Nucleus accumbens (tissue), 56 donors: ENCODE results near the gene GCK.
A peak's percentile ranks its signal among the peaks of the same experiment; 100 is the strongest.
"Not testable (repeated sequence)": the region's sequence is repeated elsewhere in the genome, so short reads cannot be mapped to it uniquely, and the experiment has no call there.

Source experiments
- DNase-seq, 56 donors: peaks; one replicate each; lab custom pipeline; 2025; lab: John Stamatoyannopoulos, UW

Gene GCK

DNA sequence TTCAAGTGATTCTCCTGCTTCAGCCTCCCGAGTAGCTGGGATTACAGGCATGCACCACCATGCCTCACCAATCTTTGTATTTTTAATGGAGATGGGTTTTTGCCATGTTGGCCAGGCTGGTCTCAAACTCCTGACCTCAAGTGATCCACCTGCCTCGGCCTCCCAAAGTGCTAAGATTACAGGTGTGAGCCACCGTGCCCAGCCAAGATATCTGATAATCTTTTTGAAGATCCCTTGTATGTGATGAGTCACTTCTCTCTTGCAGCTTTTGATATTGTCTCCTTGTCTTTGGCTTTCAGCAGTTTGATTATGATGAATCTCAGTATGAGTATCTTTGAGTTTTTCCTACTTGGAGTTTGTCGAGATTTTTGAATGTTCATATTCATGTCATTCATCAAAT, 62.7 kb downstream of the GCK start:
- DNase-seq = not testable (repeated sequence)

GRCh38 chr7:44124822-44125202, 64.4 kb downstream of the GCK start:
- no peak for DNase-seq

GRCh38 chr7:44123190-44124003, 65.8 kb downstream of the GCK start, which contains the start of gene POLD2:
Gene POLD2 (minus strand): TSS chr7:44123548. CDS start chr7:44122053, 1,495 bp downstream.
- peak; percentile 78 to 99 (median 96) for DNase-seq

DNA sequence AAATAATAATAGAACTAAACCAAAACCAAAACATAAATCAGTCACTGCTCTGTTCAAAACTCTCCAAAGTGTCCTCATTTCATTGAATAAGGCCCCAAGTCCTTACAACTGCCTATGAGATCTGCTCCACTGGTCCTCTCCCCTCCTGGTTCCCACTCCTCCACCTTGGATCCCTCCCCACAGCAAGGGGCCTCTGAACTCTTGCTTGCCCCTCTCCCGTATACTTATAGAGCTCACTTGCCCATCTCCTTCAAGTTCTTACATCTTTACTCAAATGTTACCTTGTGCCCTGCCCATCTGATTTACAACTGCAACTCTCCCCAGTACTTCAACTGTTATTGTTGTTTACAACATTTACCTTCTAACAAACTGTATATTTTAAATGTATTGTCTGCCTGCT, 66.7 kb downstream of the GCK start:
- no peak for DNase-seq

- no peak for DNase-seq
These were observed 67.3 kb downstream of the GCK start for GRCh38 chr7:44121761-44122420.

GRCh38 chr7:44120395-44120794, 68.8 kb downstream of the GCK start:
- no peak for DNase-seq

DNA sequence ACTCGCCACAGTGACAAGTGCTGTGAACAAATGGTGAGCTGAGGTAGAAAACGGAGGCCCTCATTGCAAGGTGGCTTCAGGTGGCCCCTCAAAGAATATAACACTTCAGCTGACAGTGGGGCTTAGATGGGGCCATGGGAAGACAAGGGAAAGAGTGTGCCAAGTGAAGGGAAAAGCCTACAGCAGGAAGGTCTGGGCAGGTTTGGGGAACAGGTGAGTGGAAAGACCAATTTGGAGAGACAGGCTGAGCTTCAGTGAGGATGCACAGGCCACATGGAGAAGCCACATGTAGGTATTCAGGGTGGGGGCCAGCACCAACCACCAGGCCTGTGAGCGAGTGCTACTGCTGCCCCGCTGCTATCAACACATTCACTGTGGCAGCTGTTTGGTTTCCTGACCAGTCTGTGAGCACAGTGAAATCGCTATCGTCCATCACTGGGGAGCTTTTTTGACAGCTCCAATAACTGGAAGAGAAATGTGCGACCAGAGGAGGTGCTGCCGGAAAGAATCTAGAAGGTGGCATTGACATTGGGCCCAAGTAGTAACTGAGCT, 69.3 kb downstream of the GCK start:
- DNase-seq = no peak

- no peak for DNase-seq
These were observed 71.3 kb downstream of the GCK start for GRCh38 chr7:44117801-44118429.

GRCh38 chr7:44116789-44117666, 72.2 kb downstream of the GCK start:
- DNase-seq = no peak

- DNase-seq = no peak
These were observed 73.0 kb downstream of the GCK start for GRCh38 chr7:44116087-44116788.

DNA sequence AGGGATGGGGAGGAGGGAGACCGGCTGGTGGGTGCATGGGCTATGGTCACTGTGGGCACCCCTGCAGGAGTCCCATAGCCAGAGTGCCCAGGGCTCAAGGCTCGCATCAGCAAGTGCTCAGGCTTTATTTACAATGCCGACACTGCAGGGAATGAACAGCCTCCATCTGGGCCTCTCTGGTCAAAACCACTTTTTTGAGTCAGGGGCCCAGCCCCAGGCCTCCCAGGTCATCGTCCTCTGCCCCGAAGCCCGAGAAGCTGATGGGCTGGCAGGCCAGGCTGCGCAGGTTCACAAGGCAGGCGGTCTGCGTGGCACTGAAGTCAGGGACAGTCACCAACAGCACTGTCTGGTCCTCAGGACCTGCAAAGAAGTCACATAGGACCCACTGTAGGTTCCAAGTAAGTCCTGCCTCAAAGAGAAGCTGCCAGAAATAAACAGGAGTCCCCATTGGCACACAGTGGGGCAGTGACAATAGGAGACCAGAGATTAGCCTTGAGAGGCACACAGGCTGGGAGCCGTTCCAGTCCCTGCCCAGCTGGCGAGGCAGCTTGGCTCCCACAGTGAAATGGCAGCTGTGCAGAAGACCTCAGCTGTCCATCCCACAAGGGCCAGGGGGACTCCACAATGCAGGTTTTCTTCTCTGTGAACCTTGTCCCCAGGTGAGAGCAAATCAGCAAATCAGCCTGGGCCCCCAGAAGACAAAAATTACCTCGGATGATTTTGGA, 74.5 kb downstream of the GCK start:
- DNase-seq = peak in 52 of 56 donors; percentile 11 to 89 (median 74)

DNA sequence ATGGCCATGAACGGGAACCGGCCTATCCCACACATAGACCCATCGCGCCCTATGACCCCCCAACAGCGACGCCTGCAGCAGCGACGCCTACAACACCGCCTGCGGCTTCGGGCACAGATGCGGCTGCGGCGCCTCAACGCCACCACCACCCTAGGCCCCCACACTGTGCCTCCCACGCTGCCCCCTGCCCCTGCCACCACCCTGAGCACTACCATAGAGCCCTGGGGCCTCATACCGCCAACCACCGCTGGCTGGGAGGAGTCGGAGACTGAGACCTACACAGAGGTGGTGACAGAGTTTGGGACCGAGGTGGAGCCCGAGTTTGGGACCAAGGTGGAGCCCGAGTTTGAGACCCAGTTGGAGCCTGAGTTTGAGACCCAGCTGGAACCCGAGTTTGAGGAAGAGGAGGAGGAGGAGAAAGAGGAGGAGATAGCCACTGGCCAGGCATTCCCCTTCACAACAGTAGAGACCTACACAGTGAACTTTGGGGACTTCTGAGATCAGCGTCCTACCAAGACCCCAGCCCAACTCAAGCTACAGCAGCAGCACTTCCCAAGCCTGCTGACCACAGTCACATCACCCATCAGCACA, 75.4 kb downstream of the GCK start:
- DNase-seq = no peak

- no peak for DNase-seq
These were observed 76.1 kb downstream of the GCK start for GRCh38 chr7:44112997-44113763.

DNA sequence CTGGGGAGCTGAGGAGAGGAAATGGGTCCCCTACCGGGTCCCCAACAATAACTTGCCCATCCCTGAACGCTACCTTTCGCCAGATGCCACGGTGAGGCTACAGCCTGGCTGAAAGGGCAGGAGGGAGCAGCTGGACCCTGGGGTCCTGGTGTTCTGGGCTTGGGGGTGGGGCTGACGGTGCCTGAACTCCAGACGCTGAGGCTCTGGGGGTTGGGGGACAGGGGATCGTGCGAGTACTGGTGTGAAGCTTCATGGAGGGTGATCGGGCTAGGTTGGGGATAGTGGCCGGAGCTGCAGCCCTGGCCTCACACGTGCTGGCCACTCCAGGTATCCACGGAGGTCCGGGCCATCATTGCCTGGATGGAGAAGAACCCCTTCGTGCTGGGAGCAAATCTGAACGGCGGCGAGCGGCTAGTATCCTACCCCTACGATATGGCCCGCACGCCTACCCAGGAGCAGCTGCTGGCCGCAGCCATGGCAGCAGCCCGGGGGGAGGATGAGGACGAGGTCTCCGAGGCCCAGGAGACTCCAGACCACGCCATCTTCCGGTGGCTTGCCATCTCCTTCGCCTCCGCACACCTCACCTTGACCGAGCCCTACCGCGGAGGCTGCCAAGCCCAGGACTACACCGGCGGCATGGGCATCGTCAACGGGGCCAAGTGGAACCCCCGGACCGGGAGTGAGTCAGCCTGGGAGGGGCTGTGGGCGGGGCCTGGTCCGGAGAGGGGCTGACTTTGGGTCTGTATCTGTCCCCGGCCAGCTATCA, 76.8 kb downstream of the GCK start:
- DNase-seq = no peak

DNA sequence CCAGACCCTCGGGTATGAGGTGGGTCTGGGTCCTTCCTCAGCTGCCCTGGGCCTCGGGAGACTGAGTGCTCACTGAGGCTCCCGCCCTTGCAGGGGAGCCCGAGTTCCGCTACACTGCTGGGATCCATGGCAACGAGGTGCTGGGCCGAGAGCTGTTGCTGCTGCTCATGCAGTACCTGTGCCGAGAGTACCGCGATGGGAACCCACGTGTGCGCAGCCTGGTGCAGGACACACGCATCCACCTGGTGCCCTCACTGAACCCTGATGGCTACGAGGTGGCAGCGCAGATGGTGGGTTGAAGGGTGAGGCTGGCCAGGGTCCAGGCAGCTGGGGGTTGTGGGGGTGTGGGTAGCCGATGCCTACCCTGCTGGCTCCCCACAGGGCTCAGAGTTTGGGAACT, 77.5 kb downstream of the GCK start:
- peak in 20 of 56 donors; percentile 11 to 68 (median 32) for DNase-seq

- no peak for DNase-seq
These were observed 78.3 kb downstream of the GCK start for GRCh38 chr7:44110719-44111635.
